ENCODE measurements around the gene SORCS3.

The SORCS3 gene

GRCh38 chr10:104777086-104777799 lies 136.2 kb downstream of the SORCS3 start:
- DNase-seq (ENCODE audit: low read depth in 2 of 2), result no peak

- DNase-seq (ENCODE audit: low read depth in 2 of 2), result no peak
These were observed 137.3 kb downstream of the SORCS3 start for GRCh38 chr10:104778371-104778770.

- no peak for DNase-seq (ENCODE audit: low read depth in 2 of 2)
These were observed 138.6 kb downstream of the SORCS3 start for GRCh38 chr10:104779701-104780100.

- no peak for DNase-seq (ENCODE audit: low read depth in 2 of 2)
These were observed 139.1 kb downstream of the SORCS3 start for GRCh38 chr10:104780165-104780564.

GRCh38 chr10:104780946-104781595 lies 140.0 kb downstream of the SORCS3 start:
- no peak for DNase-seq (ENCODE audit: low read depth in 2 of 2)

- DNase-seq (ENCODE audit: low read depth in 2 of 2), result no peak
These were observed 143.4 kb downstream of the SORCS3 start for GRCh38 chr10:104784452-104784851.

GRCh38 chr10:104791471-104791870 lies 150.4 kb downstream of the SORCS3 start:
- DNase-seq (ENCODE audit: low read depth in 2 of 2), result no peak

- DNase-seq (ENCODE audit: low read depth in 2 of 2), result no peak
These were observed 154.3 kb downstream of the SORCS3 start for GRCh38 chr10:104795411-104795810.

- DNase-seq (ENCODE audit: low read depth in 2 of 2), result no peak
These were observed 155.7 kb downstream of the SORCS3 start for GRCh38 chr10:104796823-104797222.

- DNase-seq (ENCODE audit: low read depth in 2 of 2), result no peak
These were observed 161.9 kb downstream of the SORCS3 start for GRCh38 chr10:104802941-104803340.

- DNase-seq (ENCODE audit: low read depth in 2 of 2), result no peak
These were observed 163.8 kb downstream of the SORCS3 start for GRCh38 chr10:104804880-104805279.

- no peak for DNase-seq (ENCODE audit: low read depth in 2 of 2)
These were observed 165.7 kb downstream of the SORCS3 start for GRCh38 chr10:104806801-104807200.

- DNase-seq (ENCODE audit: low read depth in 2 of 2), result no peak
These were observed 166.7 kb downstream of the SORCS3 start for GRCh38 chr10:104807581-104808310.

- DNase-seq (ENCODE audit: low read depth in 2 of 2), result no peak
These were observed 168.4 kb downstream of the SORCS3 start for GRCh38 chr10:104809288-104810090.

- no peak for DNase-seq (ENCODE audit: low read depth in 2 of 2)
These were observed 170.1 kb downstream of the SORCS3 start for GRCh38 chr10:104811166-104811565.

GRCh38 chr10:104816501-104816900 lies 175.4 kb downstream of the SORCS3 start:
- DNase-seq (ENCODE audit: low read depth in 2 of 2), result no peak

GRCh38 chr10:104819731-104820130 lies 178.6 kb downstream of the SORCS3 start:
- no peak for DNase-seq (ENCODE audit: low read depth in 2 of 2)

- DNase-seq (ENCODE audit: low read depth in 2 of 2), result no peak
These were observed 181.0 kb downstream of the SORCS3 start for GRCh38 chr10:104822088-104822487.

- DNase-seq (ENCODE audit: low read depth in 2 of 2), result no peak
These were observed 183.4 kb downstream of the SORCS3 start for GRCh38 chr10:104824380-104825006.

GRCh38 chr10:104831272-104831671 lies 190.2 kb downstream of the SORCS3 start:
- no peak for DNase-seq (ENCODE audit: low read depth in 2 of 2)

GRCh38 chr10:104834580-104834979 lies 193.5 kb downstream of the SORCS3 start:
- DNase-seq (ENCODE audit: low read depth in 2 of 2), result no peak

All from stimulated activated CD8-positive, alpha-beta memory T cell treated with anti-CD3 and anti-CD28 coated beads, Interleukin-2, amount 100 ng/mL, for 48 hours (primary cell).